T-helper 1 cell (primary cell): Measurements from ENCODE around the gene PRODH2.
"Not testable (repeated sequence)": the region's sequence is repeated elsewhere in the genome, so short reads cannot be mapped to it uniquely, and the experiment has no call there.

Source experiments
- DNase-seq, 5 donors: peaks; one replicate each; pipeline ENCODE4 v3.0.0-alpha.2; 2012 to 2020

Gene PRODH2

DNA sequence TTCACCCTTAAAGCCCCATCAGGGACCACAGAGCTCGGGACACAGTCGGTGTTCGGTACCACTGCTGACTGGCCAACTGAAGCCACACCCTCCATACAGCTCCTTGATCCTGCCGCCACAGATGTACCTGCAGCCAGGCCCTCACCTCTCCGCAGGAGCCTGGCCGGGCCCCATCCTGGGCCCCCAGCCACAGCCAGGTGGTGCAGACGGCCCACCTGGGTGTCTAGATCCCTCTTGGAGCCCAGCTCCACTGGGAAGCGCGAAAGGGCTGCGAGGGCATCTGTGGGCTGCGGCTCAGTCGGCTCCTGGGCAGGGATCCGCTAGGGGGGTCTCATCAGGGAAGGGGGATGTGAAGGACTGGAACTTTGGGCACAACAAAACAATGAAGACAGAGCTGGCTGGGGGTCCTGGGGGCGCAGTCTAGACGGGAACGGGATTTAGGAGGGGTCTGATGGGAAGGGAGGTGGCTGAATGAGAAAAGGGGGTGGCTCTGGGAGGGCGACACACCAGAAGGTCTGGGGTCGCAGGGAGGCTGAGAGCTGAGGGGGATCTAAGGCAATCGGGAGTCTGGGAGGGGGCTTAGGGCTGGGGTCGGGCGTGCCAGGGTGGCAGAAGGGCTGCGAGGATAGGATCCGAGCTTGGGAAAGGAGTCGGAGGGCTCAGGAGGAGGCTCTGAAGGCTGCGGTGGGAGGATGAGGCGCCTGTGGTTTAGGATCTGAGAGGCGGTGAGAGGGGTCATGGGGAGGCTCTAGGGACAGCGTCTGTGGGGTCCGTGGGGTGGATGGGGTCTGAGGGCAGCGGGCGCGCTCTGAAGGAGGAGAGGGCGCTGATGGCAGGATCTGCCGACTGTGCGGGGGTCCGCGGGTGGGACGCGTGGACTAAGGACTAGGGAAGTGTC lies 15.8 kb downstream of the PRODH2 start:
- no peak for DNase-seq

DNA sequence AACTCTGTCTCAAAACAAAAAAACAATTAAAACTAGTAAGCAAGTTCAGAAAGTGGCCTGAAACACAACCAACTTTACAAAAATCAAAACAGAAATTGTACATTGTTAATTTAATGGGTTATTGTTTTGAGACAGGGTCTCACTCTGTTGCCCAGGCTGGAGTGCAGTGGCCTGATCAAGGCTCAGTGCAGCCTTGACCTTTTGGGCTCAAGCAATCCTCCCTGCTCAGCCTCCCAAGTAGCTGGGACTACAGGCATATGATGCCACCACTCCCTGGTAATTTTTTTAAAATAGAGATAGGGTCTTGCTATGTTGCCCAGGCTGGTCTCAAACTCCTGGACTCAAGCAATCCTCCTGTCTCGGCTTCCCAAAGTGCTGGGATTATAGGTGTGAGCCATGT lies 17.1 kb downstream of the PRODH2 start:
- not testable (repeated sequence) for DNase-seq

DNA sequence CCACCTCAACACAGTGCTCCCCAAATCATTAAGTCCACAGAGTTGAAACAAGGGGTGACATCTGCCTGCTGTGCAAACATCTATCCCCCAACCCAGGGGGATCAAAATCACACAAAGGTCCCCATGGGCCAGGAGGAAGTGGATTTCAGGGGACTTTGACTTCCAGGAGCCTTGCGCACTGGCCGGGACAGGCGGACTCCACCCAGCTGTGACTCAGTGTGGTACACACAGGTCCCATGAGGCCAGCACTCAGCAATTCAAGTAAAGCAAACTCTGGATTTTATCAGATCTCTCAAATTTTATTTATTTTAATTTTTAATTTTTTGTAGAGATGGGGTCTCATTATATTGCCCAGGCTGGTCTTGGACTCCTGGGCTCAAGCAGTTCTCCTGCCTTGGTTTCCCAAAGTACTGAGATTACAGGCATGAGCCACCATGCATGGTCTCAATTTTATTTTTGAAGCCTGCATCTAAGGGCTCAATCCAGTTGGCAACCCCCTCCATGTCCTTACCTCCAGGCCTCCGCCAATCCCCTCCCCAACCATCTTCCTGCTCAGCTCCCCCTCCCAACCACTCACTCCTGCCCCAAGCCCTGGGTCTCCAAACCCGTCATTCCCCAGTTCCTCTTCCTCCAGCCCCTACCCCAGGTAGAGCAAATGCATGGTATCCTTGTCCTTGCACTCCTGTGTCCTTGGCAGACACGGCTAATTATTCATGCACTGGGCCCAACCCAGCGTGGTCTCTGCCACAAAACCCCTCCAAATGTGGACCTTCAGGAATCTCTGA lies 19.1 kb downstream of the PRODH2 start:
- DNase-seq, result no peak

DNA sequence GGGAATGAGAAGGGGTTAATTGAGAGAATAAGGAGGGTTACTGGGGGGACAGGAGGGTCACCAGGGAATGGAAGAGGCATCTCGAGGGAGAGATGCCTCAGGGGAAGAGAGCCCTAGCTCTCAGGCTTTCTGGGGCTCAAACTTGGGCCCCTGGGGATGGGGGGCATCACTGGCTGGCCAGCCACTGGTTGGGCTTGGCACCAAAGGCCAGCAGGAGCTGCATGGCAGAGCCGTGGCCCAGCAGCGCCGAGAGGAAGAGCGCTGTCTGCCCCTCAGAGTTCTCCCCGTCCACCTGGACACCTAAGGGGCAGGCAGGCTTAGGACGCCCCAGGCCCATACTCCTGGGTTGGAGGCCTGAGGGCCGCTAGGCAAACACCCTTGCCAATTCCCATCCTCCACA lies 19.8 kb downstream of the PRODH2 start:
- DNase-seq, result no peak

DNA sequence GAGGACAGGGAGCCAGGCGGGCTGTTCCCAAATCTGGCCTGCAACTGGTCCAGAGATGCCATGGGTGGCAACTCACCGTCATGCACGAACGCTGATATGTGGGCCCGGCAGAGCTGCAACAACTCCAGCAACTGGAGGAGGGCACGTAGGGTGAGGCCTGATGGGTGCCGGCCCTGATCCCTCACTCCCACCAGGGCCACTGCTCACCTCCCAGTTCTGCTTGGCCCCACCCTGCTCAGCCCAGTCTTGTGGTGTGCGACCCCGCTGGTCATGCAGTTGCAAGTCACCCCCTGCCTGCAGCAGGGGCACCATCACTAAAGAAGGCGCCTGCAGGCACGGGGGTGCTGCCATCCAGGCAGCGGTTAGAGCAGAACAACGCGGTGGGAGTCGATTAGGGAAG lies 20.3 kb downstream of the PRODH2 start:
- DNase-seq, result no peak

DNA sequence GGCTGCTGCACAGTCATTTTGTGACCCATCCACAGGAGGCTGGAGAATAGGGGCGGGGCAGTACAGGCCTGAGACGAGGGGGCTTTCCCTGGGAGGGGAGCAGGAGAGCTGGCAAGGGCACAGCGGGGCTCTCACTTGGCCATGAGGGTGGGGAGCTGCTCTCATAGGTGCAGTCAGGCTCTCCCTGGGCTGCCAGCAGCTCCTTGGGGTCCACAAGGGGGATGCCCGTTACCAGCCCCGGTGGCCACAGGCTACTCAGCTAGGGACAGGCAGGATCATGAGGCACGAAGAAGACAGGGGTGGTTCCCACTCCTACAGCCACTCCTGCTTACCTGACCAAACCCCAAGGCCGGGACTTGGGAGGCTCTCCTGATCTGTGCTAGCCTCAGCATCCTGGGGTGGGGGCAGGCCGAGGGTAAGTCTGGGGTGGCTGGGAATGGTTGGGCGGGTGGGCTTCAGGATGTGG lies 20.8 kb downstream of the PRODH2 start:
- no peak for DNase-seq

DNA sequence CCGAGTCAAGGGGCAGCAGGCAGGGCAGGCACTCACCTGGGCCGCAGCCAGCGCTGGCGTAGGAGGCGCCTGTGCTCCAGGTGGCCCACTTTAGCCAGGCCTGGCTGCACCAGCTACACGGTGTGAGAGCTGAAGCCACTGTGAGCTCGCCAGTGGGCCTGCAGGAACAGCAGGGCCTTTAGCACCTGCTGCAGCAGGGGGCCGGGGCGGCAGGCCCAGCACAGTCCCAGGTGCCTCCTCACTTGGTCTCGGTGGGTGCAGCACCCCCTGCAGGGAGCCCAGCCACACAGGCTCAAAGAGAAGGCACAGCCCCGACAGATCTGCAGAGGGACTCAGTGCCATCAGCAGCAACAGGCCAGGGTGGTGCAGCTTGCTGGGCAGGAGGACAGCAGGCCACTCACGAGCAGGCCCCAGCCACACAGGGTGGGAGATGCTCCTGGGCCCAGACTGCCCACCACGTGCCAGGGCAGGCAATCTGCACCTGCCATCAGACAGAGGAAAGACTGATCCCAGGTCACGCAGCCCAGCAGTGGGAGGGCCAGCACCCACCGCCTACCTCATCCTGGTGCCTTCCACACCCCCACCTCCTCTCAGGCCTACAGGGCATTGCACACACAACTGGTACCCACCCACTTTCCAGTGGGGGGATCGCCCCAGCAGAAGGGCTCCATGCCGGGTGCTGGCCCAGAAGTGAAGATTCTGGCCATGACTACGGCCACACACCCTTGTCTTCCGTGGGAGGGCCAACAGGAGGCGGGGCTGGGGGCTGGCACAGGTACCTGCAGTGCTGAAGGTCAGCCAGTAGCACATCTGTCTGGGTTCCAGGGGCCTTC lies 21.4 kb downstream of the PRODH2 start:
- no peak for DNase-seq

DNA sequence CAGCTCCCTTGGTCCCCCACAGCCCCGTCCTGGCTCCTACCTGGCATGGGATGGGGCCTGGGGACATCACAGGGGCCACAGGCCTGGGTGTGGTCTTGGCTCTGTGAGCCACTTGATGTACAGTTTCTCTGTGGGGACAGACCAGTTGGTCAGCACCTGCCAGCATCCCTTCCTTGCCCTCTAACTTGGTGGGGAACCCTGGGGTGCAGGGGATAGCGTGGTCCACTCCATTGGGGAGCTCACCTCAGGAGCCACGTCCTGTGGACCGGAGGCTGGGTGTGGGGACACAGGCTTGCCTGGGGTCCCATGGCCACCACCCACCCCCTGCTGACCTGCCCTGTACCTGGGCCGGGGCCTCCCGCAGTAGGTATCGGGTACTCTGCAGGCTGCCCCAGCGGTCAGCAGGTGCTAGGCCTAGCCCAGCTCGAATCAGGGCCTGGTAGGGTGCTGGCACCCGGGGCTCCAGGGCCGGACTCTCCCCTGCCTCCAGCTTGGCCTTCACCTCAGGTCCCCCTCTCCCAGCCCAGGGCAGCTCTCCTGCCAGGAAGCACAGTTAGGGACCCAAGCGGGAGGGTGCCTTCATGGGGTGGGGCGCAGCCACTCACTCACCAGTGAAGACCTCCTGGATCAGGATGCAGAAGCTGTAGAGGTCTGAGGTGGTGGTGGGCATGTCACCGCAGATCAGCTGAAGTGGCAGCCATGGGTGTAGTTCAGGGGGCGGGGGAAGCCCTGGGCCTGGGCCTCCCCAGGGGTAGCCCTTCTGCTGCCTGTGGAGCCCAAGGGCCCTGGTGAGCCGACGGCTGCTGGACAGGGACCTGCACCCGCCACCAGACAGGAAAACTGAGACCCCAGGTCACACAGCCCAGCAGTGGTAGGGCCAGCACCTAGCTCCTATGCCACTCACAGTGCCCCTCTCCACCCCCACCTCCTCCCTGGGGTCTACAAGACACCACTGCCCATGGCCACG lies 22.4 kb downstream of the PRODH2 start:
- no peak for DNase-seq

DNA sequence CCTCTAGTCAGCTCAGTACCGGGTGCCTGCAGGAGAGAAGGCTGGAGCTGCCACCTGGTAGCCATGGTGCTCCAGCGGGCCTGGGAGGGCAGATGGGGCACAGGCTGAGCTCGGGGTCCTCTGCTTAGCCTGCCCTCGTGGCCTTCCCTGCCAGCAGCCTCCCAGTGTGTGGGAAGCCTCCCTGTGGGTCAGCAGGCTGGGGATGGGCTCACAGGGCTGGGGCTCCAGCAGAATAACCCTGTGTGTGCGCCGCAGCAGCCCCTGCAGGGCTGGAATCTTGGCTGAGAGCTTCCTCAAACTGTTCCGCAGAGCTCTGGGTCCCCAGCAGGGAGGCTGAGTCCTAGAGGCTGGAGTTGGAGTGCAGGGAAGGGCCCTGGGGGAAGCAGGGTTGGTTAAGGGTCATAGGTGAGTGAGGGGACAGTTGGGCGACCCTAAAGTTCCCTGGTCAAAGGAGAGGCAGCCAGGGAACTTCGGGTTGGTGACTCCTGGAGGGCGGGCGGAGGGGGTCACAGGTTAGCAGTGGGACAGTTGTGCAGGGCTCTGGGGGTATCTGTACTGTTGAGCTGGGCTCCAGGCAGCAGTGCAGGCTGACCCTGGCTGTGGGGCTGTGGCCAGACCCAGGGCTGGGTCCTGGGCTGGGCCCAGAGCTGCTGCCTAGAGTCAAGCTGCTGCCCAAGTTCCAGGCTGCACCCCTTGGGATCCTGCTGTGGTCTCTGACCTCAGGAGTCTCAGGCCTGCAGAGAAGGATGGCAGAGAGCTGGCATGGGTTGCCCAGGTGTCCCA lies 23.3 kb downstream of the PRODH2 start:
- DNase-seq, result no peak

DNA sequence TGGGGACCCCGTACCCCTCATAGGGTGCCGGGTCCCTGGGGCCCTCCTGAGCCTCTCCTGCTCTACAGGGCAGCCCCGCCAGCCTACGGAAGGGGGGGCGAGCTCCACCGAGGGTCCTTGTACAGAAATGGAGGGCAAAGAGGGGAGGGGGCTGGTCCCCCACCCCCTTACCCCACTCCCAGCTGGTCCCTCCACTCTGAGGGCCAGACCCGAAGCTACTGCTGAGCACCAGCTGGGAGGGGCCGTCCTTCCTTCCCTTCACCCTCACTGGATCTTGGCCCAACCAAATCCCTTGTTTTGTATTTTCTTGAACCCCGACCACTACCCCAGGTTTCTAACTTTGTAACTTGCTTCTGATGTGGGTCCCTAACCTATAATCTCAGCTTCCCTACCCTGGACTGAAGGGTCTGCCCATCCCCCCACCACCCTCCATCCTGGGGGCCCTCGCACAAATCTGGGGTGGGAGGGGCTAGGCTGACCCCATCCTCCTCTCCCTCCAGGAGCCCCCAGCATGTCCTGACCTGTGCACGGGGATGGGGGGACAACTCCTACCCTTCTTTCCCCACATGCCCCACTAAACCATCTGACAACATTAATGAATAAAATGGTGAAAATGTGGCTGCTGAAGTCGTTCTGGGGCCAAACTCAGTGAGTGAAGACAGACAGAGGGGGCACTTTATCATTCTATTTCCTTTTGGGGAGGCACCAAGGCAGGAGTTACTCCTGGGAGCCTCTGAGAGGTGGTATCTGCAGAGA lies 24.3 kb downstream of the PRODH2 start:
- no peak for DNase-seq

DNA sequence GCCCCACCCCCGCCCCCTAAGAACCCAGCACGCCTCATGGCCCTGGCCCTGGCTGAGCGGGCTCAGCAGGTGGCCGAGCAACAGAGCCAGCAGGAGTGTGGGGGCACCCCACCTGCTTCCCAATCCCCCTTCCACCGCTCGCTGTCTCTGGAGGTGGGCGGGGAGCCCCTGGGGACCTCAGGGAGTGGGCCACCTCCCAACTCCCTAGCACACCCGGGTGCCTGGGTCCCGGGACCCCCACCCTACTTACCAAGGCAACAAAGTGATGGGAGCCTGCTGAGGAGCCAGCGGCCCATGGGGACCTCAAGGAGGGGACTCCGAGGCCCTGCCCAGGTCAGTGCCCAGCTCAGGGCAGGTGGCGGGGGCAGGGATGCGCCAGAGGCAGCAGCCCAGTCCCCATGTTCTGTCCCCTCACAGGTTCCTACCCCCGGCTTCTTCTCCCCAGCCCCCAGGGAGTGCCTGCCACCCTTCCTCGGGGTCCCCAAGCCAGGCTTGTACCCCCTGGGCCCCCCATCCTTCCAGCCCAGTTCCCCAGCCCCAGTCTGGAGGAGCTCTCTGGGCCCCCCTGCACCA lies 25.3 kb downstream of the PRODH2 start:
- DNase-seq, result no peak

DNA sequence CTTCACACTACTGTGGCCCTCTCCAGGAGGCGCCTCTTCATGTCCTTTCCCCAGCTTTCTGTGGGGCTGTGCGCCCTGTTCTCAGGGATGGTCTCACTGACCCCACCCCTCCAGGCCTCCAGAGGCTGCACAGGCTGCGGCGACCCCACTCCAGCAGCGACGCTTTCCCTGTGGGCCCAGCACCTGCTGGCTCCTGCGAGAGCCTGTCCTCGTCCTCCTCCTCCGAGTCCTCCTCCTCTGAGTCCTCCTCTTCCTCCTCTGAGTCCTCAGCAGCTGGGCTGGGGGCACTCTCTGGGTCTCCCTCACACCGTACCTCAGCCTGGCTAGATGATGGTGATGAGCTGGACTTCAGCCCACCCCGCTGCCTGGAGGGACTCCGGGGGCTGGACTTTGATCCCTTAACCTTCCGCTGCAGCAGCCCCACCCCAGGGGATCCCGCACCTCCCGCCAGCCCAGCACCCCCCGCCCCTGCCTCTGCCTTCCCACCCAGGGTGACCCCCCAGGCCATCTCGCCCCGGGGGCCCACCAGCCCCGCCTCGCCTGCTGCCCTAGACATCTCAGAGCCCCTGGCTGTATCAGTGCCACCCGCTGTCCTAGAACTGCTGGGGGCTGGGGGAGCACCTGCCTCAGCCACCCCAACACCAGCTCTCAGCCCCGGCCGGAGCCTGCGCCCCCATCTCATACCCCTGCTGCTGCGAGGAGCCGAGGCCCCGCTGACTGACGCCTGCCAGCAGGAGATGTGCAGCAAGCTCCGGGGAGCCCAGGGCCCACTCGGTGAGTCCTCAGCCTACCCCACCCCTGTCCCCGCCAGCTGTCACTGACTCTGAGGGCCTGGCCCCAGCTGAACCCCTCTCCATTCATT lies 26.1 kb downstream of the PRODH2 start:
- no peak for DNase-seq

DNA sequence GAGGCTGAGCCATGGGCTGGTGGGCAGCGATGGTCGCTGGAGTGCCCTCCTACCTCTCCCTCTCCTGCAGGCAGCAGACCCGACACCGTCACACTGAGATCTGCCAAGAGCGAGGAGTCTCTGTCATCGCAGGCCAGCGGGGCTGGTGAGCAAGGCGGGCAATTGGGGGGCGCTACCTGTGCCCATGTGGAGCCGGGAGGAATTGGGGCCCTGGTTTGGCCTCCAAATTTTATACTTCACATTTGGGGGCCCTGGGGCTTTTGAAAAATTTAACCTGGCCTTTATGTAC lies 27.4 kb downstream of the PRODH2 start:
- DNase-seq, result no peak

DNA sequence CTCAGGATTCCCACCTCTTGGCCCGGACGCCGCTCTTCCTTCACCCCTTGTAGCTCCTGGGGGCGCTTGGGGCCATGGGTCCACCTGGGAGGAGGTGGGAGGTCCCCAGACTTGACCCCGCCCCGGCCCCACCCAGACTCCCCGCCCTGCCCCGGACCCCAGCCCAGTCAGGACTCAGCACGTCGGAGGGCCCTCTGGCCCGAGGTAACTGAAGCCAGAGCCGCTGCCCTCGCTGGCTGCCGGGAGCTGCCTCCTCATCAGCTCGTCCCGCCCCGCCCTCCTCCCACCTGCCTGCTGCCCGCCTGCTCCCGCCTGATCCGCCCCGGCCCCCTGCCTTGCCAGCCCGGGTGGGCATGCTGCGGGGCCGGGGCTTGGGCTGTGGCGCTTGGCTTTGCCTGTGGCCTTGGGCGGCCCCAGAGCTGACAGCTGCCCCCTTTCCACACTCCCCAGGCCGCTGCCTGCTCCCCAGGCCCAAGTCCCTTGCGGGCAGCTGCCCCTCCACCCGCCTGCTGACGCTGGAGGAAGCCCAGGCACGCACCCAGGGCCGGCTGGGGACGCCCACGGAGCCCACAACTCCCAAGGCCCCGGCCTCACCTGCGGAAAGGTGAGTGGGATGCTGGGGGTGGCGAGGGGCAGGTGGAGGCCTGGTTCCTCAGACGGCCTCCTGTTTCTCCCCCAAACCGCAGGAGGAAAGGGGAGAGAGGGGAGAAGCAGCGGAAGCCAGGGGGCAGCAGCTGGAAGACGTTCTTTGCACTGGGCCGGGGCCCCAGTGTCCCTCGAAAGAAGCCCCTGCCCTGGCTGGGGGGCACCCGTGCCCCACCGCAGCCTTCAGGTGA lies 27.9 kb downstream of the PRODH2 start:
- DNase-seq, result no peak

DNA sequence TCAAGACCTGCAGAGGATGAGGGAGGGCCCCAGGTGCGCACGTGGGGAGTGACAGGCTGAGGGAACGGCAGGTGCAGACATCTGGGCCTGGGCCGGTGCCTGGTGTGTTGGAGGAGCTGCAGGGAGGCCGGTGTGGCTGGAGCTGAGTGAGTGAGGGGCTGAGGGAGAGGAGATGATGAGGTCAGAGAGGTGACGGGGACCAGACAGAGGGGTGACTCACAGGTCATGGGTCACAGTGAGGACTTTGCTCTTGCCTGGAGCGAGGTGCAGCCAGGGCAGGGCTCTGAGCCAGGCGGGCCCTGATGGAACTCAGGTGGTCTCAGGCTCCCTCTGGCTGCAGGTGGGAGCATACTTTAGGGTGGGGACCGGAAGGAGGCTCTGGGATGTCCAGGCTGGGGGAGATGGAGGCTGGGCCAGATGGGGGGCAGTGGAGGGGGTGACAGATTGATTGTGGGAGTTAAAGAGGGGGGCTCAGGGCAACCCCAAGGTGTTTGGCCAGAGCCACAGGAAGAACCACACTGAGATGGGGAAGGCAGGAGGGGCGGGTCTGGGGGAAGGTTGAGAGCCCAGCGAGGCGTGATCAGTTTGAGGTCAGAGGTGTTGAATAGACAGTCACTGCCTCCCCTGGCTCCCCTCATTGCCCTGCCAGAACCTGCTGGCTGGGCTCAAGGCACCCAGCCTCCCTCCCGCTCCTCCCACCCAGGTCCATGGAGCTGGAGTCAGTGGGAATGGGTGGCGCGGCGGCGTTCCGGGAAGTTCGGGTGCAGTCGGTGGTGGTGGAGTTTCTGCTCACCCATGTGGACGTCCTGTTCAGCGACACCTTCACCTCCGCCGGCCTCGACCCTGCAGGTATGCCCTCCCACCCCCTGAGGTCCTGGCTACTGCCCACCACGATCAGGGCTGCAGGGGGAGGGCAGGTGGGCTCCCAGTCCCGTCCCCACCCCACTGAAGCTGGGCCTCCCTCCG lies 28.9 kb downstream of the PRODH2 start:
- no peak for DNase-seq

DNA sequence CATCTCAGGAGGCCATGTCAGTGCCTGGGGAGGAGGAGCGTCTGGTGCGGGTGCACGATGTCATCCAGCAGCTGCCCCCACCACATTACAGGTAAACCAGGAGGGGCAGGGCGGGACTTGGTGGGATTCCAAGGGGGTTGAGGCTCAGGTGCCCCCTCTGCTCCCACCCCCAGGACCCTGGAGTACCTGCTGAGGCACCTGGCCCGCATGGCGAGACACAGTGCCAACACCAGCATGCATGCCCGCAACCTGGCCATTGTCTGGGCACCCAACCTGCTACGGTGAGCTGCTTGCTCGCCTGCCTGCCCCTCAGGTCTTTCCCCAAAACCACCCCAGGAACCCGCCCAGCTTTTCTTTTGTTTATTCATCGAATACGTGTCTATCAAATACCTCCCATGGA lies 30.1 kb downstream of the PRODH2 start:
- DNase-seq, result no peak

DNA sequence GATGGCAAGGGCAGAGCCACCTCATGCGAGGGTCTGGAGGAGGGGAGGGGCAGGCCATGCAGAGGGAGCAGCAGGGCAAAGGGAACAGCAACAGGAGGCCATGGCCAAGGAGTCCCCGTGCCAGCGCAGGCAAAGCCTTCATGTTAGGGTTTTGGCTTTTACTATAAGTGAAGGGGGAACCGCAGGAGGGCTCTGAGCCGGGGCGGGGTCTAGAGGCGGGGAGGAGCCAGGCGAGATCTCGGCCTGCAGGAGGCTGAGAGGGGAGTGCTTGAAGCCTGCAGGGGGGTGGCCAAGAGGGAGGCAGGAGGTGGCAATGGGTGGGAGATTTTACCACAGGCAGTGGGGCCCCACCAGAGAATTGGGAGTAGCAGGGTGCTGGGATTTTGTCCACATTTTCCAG lies 31.0 kb downstream of the PRODH2 start:
- no peak for DNase-seq
